ENCODE data around the gene CXCL6. TPM values are rescaled to one million over a fixed set of nuclear protein-coding genes. Genes with fewer than 3 reads are reported as not detected.

Gene CXCL6
- total RNA-seq, 1 experiment from 2014 or later: not detected

DNA sequence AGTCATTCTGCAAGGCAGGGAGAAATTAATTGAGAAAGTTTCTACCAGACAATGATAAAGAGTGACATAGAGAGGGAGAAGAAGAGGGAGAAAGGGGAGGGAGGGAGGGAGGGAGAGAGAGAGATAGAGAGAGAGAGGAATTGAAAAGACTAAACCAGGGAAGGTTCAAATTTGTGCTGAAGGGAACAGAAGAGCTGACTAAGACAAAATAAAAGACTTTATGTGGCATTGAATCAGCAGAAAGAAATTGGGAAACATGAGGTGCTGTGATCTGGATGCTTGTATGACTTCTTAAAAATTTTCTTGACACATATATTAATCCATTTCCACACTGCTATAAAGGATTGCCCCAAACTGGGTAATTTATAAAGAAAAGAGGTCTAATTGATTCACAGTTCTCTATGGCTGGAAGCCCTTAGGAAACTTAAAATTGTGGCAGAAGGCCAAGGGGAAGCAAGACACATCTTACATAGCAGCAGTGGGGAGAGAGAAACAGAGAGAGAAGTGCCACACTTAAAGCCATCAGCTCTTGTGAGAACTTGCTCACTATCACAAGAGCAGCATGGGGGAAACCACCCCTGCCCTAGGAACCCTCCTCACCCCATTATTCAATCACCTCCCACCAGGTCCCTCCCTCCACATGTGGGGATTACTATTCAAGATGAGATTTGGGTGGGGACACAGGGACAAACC is 13.5 kb upstream of the CXCL6 start:
- Histone ChIP-seq H3K4me3 (replicated peaks in 1 of 2; ENCODE audit: low read depth in 1 of 2, low read length in 2 of 2) (no peak overlapping the region), H3K9me3 (ENCODE audit: control insufficient read depth in 1 of 2, insufficient read depth in 1 of 2, low read depth in 1 of 2, low read length in 2 of 2) (no peaks in the 10 kb centered on the region), H3K4me2 (ENCODE audit: low read length) (no peak overlapping the region), H4K20me1 (ENCODE audit: insufficient read depth) (no peaks in the 10 kb centered on the region), H3K79me2 (ENCODE audit: insufficient read depth, low read length) (no peaks in the 10 kb centered on the region), H3K9ac (ENCODE audit: low read length) (no peak overlapping the region), H2AFZ (ENCODE audit: low read depth, low read length, poor library complexity, severe bottlenecking) (no peak overlapping the region), H3K9me2 (ENCODE audit: insufficient read depth) (no peaks in the 10 kb centered on the region), H3K36me3 (ENCODE audit: control insufficient read depth in 1 of 2, insufficient read depth in 2 of 2, low read length in 2 of 2) (no peaks in the 10 kb centered on the region), H3K27me3 (ENCODE audit: insufficient read depth, low read length) (no peaks in the 10 kb centered on the region), H3K4me1 (ENCODE audit: control insufficient read depth in 1 of 2, insufficient read depth in 2 of 2, low read length in 2 of 2) (peaks cover 0 to 6% of the 10 kb centered on the region in 2 experiments; a peak in 2 of 4 replicates), H3K27ac (ENCODE audit: low read depth, low read length) (no peak overlapping the region)
- POLR2A ChIA-PET: no interaction called here
- CTCF ChIA-PET: no interaction called here
- DNase-seq (ENCODE audit: low read depth, low spot score) (no peak), ATAC-seq (no peak)
- intact Hi-C loops (cut with micrococcal nuclease): no loop called here
- TF ChIP-seq REST (IDR thresholded peaks at IDR 0.05; ENCODE audit: low read depth): no peak
- RAD21 ChIA-PET (ENCODE audit: low non-redundant PET in 1 of 2, low total read pairs in 2 of 2, uncharacterized antibody in 2 of 2, unreplicated experiment in 2 of 2): no interaction called here
- BruUV-seq (replicated peaks): no TSS peak

DNA sequence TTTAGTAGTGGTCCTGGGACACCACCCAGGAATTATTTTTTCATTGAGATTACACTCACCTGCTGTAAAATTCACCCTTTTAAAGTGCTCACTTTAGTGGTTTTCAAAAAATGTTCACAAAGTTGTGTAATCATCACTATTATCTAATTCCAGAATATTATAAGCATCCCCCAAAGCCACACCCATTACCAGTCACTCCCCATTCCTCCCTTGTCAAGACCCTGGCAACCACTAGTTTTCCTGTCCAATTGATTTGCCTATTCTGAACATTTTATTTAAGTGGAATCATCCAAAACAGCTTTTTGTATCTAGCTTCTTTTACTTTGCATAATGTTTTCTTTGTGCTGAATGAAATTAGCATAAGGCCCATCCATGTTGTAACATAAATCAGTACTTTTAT is 12.7 kb upstream of the CXCL6 start:
- Histone ChIP-seq H3K4me2 (ENCODE audit: low read length) (no peak overlapping the region), H3K4me3 (replicated peaks in 1 of 2; ENCODE audit: low read depth in 1 of 2, low read length in 2 of 2) (no peak overlapping the region), H3K4me1 (ENCODE audit: control insufficient read depth in 1 of 2, insufficient read depth in 2 of 2, low read length in 2 of 2) (peaks cover 0 to 6% of the 10 kb centered on the region in 2 experiments; a peak in 2 of 4 replicates), H3K36me3 (ENCODE audit: control insufficient read depth in 1 of 2, insufficient read depth in 2 of 2, low read length in 2 of 2) (no peaks in the 10 kb centered on the region), H3K9me2 (ENCODE audit: insufficient read depth) (no peaks in the 10 kb centered on the region), H3K27me3 (ENCODE audit: insufficient read depth, low read length) (no peaks in the 10 kb centered on the region), H3K9me3 (ENCODE audit: control insufficient read depth in 1 of 2, insufficient read depth in 1 of 2, low read depth in 1 of 2, low read length in 2 of 2) (no peaks in the 10 kb centered on the region), H2AFZ (ENCODE audit: low read depth, low read length, poor library complexity, severe bottlenecking) (no peak overlapping the region), H4K20me1 (ENCODE audit: insufficient read depth) (no peaks in the 10 kb centered on the region), H3K27ac (ENCODE audit: low read depth, low read length) (no peak overlapping the region), H3K79me2 (ENCODE audit: insufficient read depth, low read length) (no peaks in the 10 kb centered on the region), H3K9ac (ENCODE audit: low read length) (no peak overlapping the region)
- DNase-seq (ENCODE audit: low read depth, low spot score) (no peak), ATAC-seq (no peak)
- no TSS peak for BruUV-seq (replicated peaks)
- RAD21 ChIA-PET (ENCODE audit: low non-redundant PET in 1 of 2, low total read pairs in 2 of 2, uncharacterized antibody in 2 of 2, unreplicated experiment in 2 of 2): no interaction called here
- POLR2A ChIA-PET: no interaction called here
- CTCF ChIA-PET: no interaction called here
- intact Hi-C loops (cut with micrococcal nuclease): no loop called here
- TF ChIP-seq ELF1 (IDR thresholded peaks at IDR 0.05; ENCODE audit: borderline replicate concordance, low read depth): no peak
- no peak for TF ChIP-seq EZH2 (IDR thresholded peaks at IDR 0.05)
- TF ChIP-seq SIN3A (IDR thresholded peaks at IDR 0.05; ENCODE audit: low read depth): no peak
- TF ChIP-seq REST (IDR thresholded peaks at IDR 0.05; ENCODE audit: low read depth): no peak
- TF ChIP-seq SP1 (IDR thresholded peaks at IDR 0.05; ENCODE audit: low read depth): no peak
- no peak for TF ChIP-seq MAX (IDR thresholded peaks at IDR 0.05)
- no peak for TF ChIP-seq RAD21 (IDR thresholded peaks at IDR 0.05; ENCODE audit: low read depth)
- TF ChIP-seq, protein P1, sequence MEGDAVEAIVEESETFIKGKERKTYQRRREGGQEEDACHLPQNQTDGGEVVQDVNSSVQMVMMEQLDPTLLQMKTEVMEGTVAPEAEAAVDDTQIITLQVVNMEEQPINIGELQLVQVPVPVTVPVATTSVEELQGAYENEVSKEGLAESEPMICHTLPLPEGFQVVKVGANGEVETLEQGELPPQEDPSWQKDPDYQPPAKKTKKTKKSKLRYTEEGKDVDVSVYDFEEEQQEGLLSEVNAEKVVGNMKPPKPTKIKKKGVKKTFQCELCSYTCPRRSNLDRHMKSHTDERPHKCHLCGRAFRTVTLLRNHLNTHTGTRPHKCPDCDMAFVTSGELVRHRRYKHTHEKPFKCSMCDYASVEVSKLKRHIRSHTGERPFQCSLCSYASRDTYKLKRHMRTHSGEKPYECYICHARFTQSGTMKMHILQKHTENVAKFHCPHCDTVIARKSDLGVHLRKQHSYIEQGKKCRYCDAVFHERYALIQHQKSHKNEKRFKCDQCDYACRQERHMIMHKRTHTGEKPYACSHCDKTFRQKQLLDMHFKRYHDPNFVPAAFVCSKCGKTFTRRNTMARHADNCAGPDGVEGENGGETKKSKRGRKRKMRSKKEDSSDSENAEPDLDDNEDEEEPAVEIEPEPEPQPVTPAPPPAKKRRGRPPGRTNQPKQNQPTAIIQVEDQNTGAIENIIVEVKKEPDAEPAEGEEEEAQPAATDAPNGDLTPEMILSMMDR (IDR thresholded peaks at IDR 0.05 in 2 of 3, conservative IDR thresholded peaks at IDR 0.05 in 1 of 3; ENCODE audit: borderline replicate concordance in 1 of 3, insufficient read depth in 1 of 3, low read depth in 2 of 3, low read length in 2 of 3): no peak
- TF ChIP-seq CBX3 (IDR thresholded peaks at IDR 0.05; ENCODE audit: low read depth): no peak

All from HCT116 (cell line).